Omental fat pad (tissue), 4 donors: Measurements from ENCODE around the gene FAM171A1. TPM values are rescaled to one million over a fixed set of nuclear protein-coding genes. Genes with fewer than 3 reads are reported as not detected.
"Not testable (repeated sequence)": the region's sequence is repeated elsewhere in the genome, so short reads cannot be mapped to it uniquely, and the experiment has no call there.

Experiments used
- ATAC-seq: fragments of 150-250 bp; one replicate; pipeline ENCODE4 v1.9.1; 2016; ENCODE audit warnings: mild to moderate bottlenecking, moderate library complexity; ENCODE audit not compliant: low FRiP score
- DNase-seq: peaks from one replicate; pipeline ENCODE4 v3.0.0-alpha.2; 2019; ENCODE audit warnings: low spot score
- total RNA-seq, 4 donors: library from RNA; depleted of rRNA; stranded (reverse); fragments of >200 nt; gene quantifications; one replicate each; pipeline ENCODE4 v1.1.0, GENCODE V29; 2016
- TF ChIP-seq, protein P1 (sequence below), 3 donors: fragments of 450-650 bp; IDR thresholded peaks; one replicate each; pipeline ENCODE4 v1.5.1; 2016 to 2017; ENCODE audit warnings: antibody characterized with exemption in 3 of 3, mild to moderate bottlenecking in 3 of 3, moderate library complexity in 2 of 3

Gene FAM171A1
- total RNA-seq, 4 donors from 2014 or later, result 7.0 to 17.4 (median 15.2) TPM

DNA sequence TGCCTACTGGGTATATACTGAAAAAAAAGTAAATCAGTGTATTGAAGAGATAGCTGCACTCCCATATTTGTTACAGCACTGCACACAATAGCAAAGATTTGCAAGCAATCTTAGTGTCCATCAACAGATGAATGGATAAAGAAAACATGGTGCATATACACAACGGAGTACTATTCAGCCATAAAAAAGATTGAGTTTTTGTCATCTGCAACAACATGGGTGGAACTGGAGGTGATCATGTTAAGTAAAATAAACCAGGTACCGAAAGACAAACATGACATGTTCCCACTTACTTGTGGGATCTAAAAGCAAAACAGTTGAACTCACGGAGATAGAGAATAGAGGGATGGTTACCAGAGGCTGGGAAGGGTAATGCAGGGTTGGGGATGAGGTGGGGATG lies 34.2 kb upstream of the FAM171A1 start:
- TF ChIP-seq, protein P1, sequence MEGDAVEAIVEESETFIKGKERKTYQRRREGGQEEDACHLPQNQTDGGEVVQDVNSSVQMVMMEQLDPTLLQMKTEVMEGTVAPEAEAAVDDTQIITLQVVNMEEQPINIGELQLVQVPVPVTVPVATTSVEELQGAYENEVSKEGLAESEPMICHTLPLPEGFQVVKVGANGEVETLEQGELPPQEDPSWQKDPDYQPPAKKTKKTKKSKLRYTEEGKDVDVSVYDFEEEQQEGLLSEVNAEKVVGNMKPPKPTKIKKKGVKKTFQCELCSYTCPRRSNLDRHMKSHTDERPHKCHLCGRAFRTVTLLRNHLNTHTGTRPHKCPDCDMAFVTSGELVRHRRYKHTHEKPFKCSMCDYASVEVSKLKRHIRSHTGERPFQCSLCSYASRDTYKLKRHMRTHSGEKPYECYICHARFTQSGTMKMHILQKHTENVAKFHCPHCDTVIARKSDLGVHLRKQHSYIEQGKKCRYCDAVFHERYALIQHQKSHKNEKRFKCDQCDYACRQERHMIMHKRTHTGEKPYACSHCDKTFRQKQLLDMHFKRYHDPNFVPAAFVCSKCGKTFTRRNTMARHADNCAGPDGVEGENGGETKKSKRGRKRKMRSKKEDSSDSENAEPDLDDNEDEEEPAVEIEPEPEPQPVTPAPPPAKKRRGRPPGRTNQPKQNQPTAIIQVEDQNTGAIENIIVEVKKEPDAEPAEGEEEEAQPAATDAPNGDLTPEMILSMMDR (IDR thresholded peaks at IDR 0.05), result no peak
- ATAC-seq (no peak), DNase-seq (no peak)

DNA sequence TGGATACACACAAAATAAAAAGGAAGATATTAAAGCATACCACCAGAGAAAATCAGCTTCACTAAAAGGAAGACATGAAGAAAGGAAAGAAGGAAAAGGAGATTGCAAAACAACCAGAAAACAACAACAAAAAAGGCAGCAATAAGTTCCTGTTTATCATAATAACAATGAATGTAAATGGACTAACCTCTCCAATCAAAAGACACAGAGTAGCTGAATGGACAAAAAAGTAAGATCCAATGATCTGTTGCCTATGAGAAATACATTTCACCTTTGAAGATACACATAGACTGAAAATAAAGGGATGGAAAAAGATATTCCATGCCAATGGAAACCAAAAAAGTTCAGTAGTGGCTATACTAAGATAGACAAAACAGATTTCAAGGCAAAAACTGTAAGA lies 30.3 kb upstream of the FAM171A1 start:
- ATAC-seq (no peak), DNase-seq (no peak)
- TF ChIP-seq, protein P1 (IDR thresholded peaks at IDR 0.05), result no peak

DNA sequence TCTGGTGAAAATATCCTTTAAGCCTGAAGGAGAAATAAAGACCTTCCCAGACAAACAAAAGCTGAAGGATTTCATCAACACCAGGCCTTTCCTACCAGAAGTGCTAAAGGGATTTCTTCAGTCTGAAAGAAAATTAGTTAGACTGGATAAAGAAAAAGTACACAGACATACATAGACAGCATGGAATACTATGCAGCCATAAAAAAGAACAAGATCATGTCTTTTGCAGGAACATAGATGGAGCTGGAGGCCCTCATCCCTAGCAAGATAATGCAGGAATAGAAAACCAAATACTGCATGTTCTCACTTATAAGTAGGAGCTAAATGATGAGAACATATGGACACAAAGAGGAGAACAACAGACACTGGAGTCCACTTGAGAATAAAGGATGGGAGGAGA lies 29.4 kb upstream of the FAM171A1 start:
- not testable (repeated sequence) for DNase-seq, ATAC-seq

DNA sequence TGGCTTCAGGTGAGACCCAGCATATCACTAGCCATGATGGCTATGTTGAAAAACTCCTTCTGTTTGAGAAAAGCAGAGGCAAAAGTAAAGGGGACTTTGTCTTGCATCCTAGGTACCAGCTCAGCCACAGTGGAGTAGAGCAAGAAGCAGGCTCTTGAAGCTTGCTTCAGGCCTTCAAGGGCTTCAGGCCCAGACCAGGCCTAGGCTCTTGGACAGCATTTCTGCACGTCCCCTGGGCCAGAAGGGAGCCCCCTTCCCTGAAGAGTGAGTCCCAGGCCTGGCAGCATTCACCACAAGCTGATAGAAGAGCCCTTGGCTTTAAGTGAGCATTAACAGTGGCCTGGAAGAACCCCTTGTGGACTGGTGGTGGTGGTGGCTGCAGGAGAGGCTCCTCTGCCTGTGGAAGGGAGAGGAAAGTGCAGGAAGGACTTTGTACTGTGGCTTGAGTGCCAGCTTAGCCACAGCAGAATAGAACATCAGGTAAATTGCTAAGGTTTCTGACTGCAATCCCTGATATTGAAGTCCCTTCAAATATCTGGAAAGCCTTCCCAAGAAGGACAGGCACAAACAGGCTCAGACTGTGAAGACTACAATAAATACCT lies 28.1 kb upstream of the FAM171A1 start:
- DNase-seq (no peak), ATAC-seq (no peak)
- TF ChIP-seq, protein P1 (IDR thresholded peaks at IDR 0.05), result no peak

DNA sequence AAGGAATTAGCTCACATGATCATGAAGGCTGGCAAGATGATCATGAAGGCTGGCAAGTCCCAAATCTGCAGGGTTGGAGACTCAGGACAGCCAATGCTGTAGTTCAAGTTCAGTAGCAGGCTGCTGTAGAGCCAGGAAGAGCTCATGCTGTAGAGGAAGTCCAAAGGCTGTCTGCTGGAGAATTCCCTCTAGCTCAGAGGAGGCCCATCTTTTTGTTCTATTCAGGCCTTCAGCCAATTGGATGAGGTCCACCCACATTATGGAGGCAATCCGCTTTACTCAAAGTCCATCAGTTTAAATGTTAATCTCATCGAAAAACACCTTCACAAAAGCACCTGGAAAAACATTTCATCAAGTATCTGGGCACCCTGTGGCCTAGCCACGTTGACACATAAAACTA lies 24.8 kb upstream of the FAM171A1 start:
- TF ChIP-seq, protein P1 (IDR thresholded peaks at IDR 0.05), result no peak
- ATAC-seq (no peak), DNase-seq (no peak)

DNA sequence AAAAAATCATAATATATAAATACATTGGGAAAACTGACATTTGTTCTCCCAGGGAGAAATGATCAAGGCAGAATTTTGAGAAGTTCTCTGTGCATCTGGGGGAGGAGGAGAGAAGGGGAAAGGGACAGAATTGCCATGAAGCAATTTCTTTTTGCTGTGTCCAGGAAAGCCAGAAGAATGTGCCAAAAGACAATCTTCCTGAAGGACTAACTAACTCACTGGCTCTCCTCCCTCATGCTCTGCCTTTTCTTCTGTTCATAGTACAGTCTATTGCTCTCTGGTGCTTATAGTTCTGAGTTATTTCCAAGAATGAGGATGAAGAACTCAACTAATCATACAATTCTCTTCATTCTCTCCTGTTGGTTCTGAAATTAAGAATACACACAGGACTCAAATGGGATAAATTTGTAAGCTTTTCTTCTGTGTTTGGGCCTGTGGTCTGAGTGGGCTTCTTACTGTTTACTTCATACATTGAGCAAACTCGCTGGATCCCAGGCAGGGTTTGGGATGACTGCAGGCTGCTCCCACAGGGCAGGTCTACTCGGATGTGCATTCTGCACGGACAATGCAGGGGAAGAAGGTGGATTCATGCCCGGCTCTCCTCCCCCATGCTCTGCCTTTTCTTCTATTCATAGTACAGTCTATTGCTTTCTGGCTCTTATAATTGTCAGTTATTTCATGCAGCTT lies 22.2 kb upstream of the FAM171A1 start:
- TF ChIP-seq, protein P1 (IDR thresholded peaks at IDR 0.05), result no peak
- ATAC-seq (no peak), DNase-seq (no peak)

DNA sequence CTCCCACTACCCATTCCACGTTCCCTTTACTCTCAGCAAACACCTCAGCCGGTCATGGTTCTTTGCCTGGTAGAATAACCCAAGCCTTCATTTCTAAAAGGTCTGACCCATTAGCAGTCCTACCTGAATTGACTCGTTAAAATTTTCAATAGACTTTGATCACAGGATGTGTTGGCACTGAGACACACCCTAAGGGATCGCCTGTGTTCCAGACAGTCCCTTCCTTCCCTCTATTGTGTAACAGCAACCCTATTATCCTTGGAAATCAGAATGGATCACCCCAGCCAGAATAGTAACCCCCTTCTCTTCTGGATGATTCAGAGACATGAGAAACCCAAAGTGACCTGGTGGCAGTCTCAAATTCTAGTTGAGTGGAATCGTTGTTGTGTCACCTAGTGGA lies 20.4 kb upstream of the FAM171A1 start:
- no peak for DNase-seq
- TF ChIP-seq, protein P1 (IDR thresholded peaks at IDR 0.05), result no peak
- no peak for ATAC-seq

DNA sequence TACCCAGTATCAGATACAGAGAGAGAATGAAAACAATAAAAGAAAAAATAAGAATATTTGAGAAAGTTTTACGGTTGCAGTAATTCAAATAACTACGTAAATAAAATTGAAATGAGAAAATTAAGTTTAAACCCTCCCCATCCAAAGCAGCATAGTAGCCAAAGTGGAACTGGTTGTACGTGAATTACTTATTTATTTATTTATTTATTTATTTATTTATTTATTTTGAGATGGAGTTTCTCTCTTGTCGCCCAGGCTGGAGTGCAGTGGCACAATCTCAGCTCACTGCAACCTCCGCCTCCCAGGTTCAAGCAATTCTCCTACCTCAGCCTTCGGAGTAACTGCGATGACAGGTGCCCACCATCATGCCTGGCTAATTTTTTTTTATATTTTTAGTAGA lies 17.1 kb upstream of the FAM171A1 start:
- not testable (repeated sequence) for ATAC-seq, DNase-seq
